ENCODE data around the gene TMEM123. TPM values are rescaled to one million over a fixed set of nuclear protein-coding genes. Genes with fewer than 3 reads are reported as not detected.

Gene TMEM123
- total and polyA plus RNA-seq, 2 of the 13 experiments (the other 11 are each of a cell fraction or from before 2014, with no cell fraction given): 365 to 2,761 TPM

- TF ChIP-seq STAT6 (CRISPR knock-in tag; IDR thresholded peaks at IDR 0.05; ENCODE audit: borderline replicate concordance) (no peak), ZNF10 (CRISPR knock-in tag; IDR thresholded peaks at IDR 0.05; ENCODE audit: borderline replicate concordance, low read depth) (no peak), KLF11 (CRISPR knock-in tag; IDR thresholded peaks at IDR 0.05) (no peak), MED1 (CRISPR knock-in tag; IDR thresholded peaks at IDR 0.05) (peak; percentile 95), ZBTB46 (CRISPR knock-in tag; IDR thresholded peaks at IDR 0.05; ENCODE audit: borderline replicate concordance) (peak; percentile 3; the same call in 1 of the 2 replicates), HHEX (CRISPR knock-in tag; IDR thresholded peaks at IDR 0.05) (peak; percentile 21; the same call in 1 of the 2 replicates), ETV6 (CRISPR knock-in tag; conservative IDR thresholded peaks at IDR 0.05) (peak; percentile 34; the same call in 1 of the 2 replicates), CENPT (CRISPR knock-in tag; IDR thresholded peaks at IDR 0.05; ENCODE audit: low read depth) (no peak), GTF3A (CRISPR knock-in tag; conservative IDR thresholded peaks at IDR 0.05) (no peak), MTERF4 (CRISPR knock-in tag; IDR thresholded peaks at IDR 0.05) (no peak), GPBP1L1 (CRISPR knock-in tag; IDR thresholded peaks at IDR 0.05) (no peak), ZNF720 (CRISPR knock-in tag; IDR thresholded peaks at IDR 0.05) (no peak), EZH2 (conservative IDR thresholded peaks at IDR 0.05; ENCODE audit: low read depth, low read length) (no peak), ZNF879 (CRISPR knock-in tag; IDR thresholded peaks at IDR 0.05) (peak; percentile 35; the same call in 1 of the 2 replicates), CENPBD1 (CRISPR knock-in tag; IDR thresholded peaks at IDR 0.05; ENCODE audit: borderline replicate concordance, low read depth) (no peak), THAP8 (CRISPR knock-in tag; IDR thresholded peaks at IDR 0.05; ENCODE audit: borderline replicate concordance) (0 out of 2 replicates have a peak, but pooled peaks have one; percentile 11), PREB (CRISPR knock-in tag; IDR thresholded peaks at IDR 0.05) (no peak), ZNF841 (CRISPR knock-in tag; IDR thresholded peaks at IDR 0.05; ENCODE audit: borderline replicate concordance) (no peak), WIZ (CRISPR knock-in tag; IDR thresholded peaks at IDR 0.05) (peak; percentile 7; the same call in 1 of the 2 replicates)
Observed at GRCh38 chr11:102451681-102452460, 694 bp downstream of the TMEM123 start (continued).

Data from HepG2 (cell line).